Activated CD4-positive, CD25-positive, alpha-beta regulatory T cell treated with anti-CD3 and anti-CD28 coated beads, Interleukin-2, amount 50 U/mL, for 16 hours (primary cell): ENCODE data around the gene SYT2.
"Not testable (repeated sequence)": the region's sequence is repeated elsewhere in the genome, so short reads cannot be mapped to it uniquely, and the experiment has no call there.

ENCODE experiments used
- DNase-seq: peaks from one replicate; pipeline ENCODE4 v3.0.0-alpha.2; 2020; ENCODE audit warnings: low read depth, low spot score

The SYT2 gene

DNA sequence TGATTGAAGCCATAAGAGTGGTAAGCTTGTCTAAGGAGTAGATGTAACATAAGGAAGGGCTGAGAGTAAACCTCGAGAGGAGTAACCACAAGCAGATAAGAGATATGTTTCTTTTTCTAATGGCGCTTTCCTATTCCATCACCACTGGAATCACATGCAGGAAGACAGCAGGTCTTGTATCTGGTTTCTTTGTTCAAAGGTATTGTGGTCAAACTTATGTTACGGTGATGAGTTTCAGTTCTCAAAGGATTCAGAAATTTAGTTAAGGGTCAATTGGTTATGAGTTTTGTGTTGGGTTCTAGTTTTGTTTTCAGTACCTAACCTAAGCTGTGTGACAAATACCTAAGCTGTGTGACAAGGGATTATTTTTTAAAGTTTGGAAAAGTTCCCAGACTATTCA lies 163.5 kb downstream of the SYT2 start:
- not testable (repeated sequence) for DNase-seq

DNA sequence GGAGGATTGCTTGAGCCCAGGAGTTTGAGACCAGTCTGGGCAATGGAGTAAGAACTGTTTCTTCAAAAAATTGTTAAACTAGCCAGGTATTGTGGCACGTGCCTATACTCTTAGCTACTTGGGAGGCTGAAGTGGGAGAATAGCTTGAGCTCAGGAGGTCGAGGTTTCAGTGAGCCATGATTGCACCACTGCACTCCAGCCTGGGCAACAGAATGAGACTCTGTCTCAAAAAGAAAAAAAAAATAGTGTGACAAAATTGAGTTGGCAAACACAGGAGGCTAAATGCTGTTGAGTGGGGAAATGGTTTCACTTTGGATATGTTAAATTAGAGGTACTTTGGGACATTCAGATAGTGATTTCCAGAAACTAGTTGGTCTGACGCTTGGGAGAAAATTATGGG lies 163.9 kb downstream of the SYT2 start:
- not testable (repeated sequence) for DNase-seq

- not testable (repeated sequence) for DNase-seq
These were observed 164.5 kb downstream of the SYT2 start for GRCh38 chr1:202545647-202546303.

- not testable (repeated sequence) for DNase-seq
These were observed 165.3 kb downstream of the SYT2 start for GRCh38 chr1:202544766-202545449.

DNA sequence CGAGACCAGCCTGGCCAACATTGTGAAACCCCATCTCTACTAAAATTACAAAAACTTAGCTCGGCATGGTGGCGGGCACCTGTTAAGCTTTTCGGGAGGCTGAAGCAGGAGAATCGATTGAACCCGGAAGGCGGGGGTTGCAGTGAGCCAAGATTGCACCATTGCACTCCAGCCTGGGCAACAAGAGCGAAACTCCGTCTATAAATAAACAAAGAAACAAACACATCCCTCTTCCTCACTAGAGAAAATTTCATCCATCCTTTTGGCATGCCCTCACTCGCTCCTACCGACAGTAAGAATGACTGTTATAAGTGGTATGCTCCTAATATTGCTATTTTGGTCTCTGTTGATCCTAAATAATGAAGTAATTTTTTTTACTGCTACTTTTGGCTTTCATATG lies 166.7 kb downstream of the SYT2 start:
- DNase-seq: not testable (repeated sequence)

DNA sequence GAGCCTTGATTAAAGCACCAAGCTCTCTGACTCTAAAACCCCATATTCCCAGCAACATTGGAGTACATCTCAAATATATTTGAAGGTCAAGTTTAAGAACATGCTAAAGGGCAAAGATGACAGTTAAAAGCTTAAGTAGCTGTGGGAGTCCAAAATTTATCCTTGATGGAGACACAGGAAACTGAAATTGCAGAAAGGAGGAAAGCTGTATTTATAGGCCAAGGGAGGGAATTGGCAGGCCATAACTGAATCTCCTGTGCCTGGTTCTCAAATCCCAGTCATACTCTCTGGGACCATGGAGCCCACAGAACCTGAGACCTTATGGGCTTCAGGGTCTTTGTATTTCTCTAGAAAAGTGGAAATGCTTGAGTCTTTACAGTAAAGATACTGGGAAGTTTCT lies 167.8 kb downstream of the SYT2 start:
- DNase-seq: not testable (repeated sequence)

DNA sequence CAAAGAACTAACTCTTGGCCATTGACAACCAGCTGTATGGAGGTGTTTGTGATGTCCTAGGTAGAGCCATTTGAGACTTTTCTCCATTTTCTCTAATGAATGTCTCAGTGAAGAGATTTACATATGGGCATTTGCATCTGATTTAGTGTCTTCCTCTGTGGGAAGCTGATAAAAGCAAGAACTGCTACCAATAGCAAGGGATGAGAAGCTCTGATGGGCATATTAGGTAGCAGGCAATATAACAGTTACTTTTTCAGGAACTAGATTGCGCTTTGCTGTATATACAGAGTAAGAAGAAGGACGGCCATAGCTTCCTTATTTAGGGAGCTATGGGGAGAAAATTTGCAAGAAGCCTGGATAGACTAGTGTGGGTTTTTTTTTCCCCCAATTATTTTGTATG lies 169.4 kb downstream of the SYT2 start:
- DNase-seq: not testable (repeated sequence)
